HCT116 (cell line): ENCODE measurements around the gene MAX. TPM values are rescaled to one million over a fixed set of nuclear protein-coding genes. Genes with fewer than 3 reads are reported as not detected.

Source experiments
- ATAC-seq: fragments of 200-7000 bp; cut with Tn5 transposase; 2 replicates; pipeline ENCODE4 v1.9.1; 2020; ENCODE audit warnings: mild to moderate bottlenecking, moderate library complexity
- BruUV-seq: library from RNA; stranded (reverse); fragments of 400-500 nt; replicated peaks from 2 replicates; lab custom pipeline; 2021; lab: Mats Ljungman, UMichigan
- CTCF ChIA-PET: fragments of 300-600 bp; sonication (Branson Sonifier 250); formaldehyde crosslinking; loops from one replicate; lab custom pipeline; 2021; ENCODE audit warnings: antibody characterized with exemption; lab: Charles Lee
- POLR2A ChIA-PET: fragments of 300-600, 350-600 bp; sonication (Branson Sonifier 250); formaldehyde crosslinking; loops from one replicate; lab custom pipeline; 2021; ENCODE audit warnings: antibody characterized with exemption; lab: Charles Lee
- RAD21 ChIA-PET, 2 experiments: fragments of 300-600 bp; sonication (Branson Sonifier 250); formaldehyde crosslinking; loops; one replicate each; lab custom pipeline; 2023; ENCODE audit warnings: low total read pairs in 2 of 2; ENCODE audit not compliant: uncharacterized antibody in 2 of 2, unreplicated experiment in 2 of 2, low non-redundant PET in 1 of 2; lab: Charles Lee
- DNase-seq: peaks from one replicate; pipeline ENCODE4 v3.0.0-alpha.2; 2010; ENCODE audit warnings: low read depth, low spot score
- H2AFZ ChIP-seq: fragments of 200-600 bp; shearing (Covaris generic), sonication (generic); 2 replicates; pipeline ENCODE4 v1.6.1; 2017; ENCODE audit warnings: low read depth, mixed run types, mixed read lengths, antibody characterized with exemption, low read length; ENCODE audit not compliant: poor library complexity, severe bottlenecking
- H3K27ac ChIP-seq: 2 replicates; pipeline ENCODE4 v1.5.1; 2012; ENCODE audit warnings: low read depth, low read length
- H3K27me3 ChIP-seq: fragments of 200-600 bp; sonication (generic); 2 replicates; pipeline ENCODE4 v1.6.1; 2016; ENCODE audit warnings: mixed run types, low read length, mixed read lengths; ENCODE audit not compliant: insufficient read depth
- H3K36me3 ChIP-seq, 2 experiments: fragments of 200-500 bp in 1 of 2; fragments of 200-600 bp in 1 of 2; sonication (Bioruptor generic) in 1 of 2; sonication (generic) in 1 of 2; 2 replicates each; pipeline versions ENCODE4 v1.5.1 to v1.6.1; 2014 to 2016; ENCODE audit warnings: low read length in 2 of 2, inconsistent platforms in 1 of 2, mixed read lengths in 1 of 2, mixed run types in 1 of 2; ENCODE audit not compliant: insufficient read depth in 2 of 2, control insufficient read depth in 1 of 2
- H3K4me1 ChIP-seq, 2 experiments: fragments of 200-600 bp in 1 of 2; sonication (generic) in 1 of 2; 2 replicates each; pipeline versions ENCODE4 v1.5.1 to v1.6.1; 2012 to 2017; ENCODE audit warnings: low read length in 2 of 2, inconsistent platforms in 1 of 2, mild to moderate bottlenecking in 1 of 2, mixed read lengths in 1 of 2, mixed run types in 1 of 2, moderate library complexity in 1 of 2; ENCODE audit not compliant: insufficient read depth in 2 of 2, control insufficient read depth in 1 of 2
- H3K4me2 ChIP-seq: fragments of 200-600 bp; sonication (generic); 2 replicates; pipeline ENCODE4 v1.6.1; 2017; ENCODE audit warnings: mixed run types, low read length, mixed read lengths
- H3K4me3 ChIP-seq, 2 experiments: fragments of 200-600 bp in 1 of 2; sonication (generic) in 1 of 2; replicated peaks in 1 of 2; 2 replicates each; pipeline ENCODE4 v1.5.1; 2011 to 2016; ENCODE audit warnings: low read length in 2 of 2, control low read depth in 1 of 2, low read depth in 1 of 2, mild to moderate bottlenecking in 1 of 2, mixed read lengths in 1 of 2, mixed run types in 1 of 2
- H3K79me2 ChIP-seq: fragments of 200-600 bp; sonication (generic); 2 replicates; pipeline ENCODE4 v1.6.1; 2017; ENCODE audit warnings: mild to moderate bottlenecking, mixed run types, low read length, moderate library complexity, mixed read lengths; ENCODE audit not compliant: insufficient read depth
- H3K9ac ChIP-seq: fragments of 200-600 bp; sonication (generic); 2 replicates; pipeline ENCODE4 v1.6.1; 2016; ENCODE audit warnings: low read length, mixed read lengths
- H3K9me2 ChIP-seq: fragments of 200-600 bp; sonication (generic), shearing (Covaris generic); 2 replicates; pipeline ENCODE4 v1.6.1; 2017; ENCODE audit warnings: mixed run types, mild to moderate bottlenecking, moderate library complexity; ENCODE audit not compliant: insufficient read depth
- H3K9me3 ChIP-seq, 2 experiments: fragments of 200-500 bp in 1 of 2; fragments of 200-600 bp in 1 of 2; sonication (Bioruptor generic) in 1 of 2; sonication (generic) in 1 of 2; 2 replicates each; pipeline ENCODE4 v1.6.1; 2014 to 2017; ENCODE audit warnings: low read length in 2 of 2, mixed read lengths in 2 of 2, inconsistent platforms in 1 of 2, low read depth in 1 of 2, mild to moderate bottlenecking in 1 of 2, mixed run types in 1 of 2, moderate library complexity in 1 of 2; ENCODE audit not compliant: control insufficient read depth in 1 of 2, insufficient read depth in 1 of 2
- H4K20me1 ChIP-seq: fragments of 200-600 bp; sonication (generic), shearing (Covaris generic); 2 replicates; pipeline ENCODE4 v1.6.1; 2017; ENCODE audit warnings: mixed run types, mild to moderate bottlenecking, moderate library complexity; ENCODE audit not compliant: insufficient read depth
- ATF3 ChIP-seq: IDR thresholded peaks from 2 replicates; pipeline ENCODE4 v1.6.1; 2012
- CBX3 ChIP-seq: IDR thresholded peaks from 2 replicates; pipeline ENCODE4 v1.6.1; 2012; ENCODE audit warnings: low read depth
- CEBPB ChIP-seq: IDR thresholded peaks from 2 replicates; pipeline ENCODE4 v1.6.1; 2012; ENCODE audit warnings: low read depth
- EGR1 ChIP-seq: IDR thresholded peaks from 2 replicates; pipeline ENCODE4 v1.6.1; 2012; ENCODE audit warnings: low read depth
- ELF1 ChIP-seq: IDR thresholded peaks from 2 replicates; pipeline ENCODE4 v1.6.1; 2012; ENCODE audit warnings: low read depth, borderline replicate concordance
- EZH2phosphoT487 ChIP-seq: fragments of 200-600 bp; IDR thresholded peaks from 2 replicates; pipeline ENCODE4 v1.6.1; 2018; ENCODE audit warnings: antibody characterized with exemption, borderline replicate concordance
- MAX ChIP-seq: IDR thresholded peaks from 2 replicates; pipeline ENCODE4 v1.6.1; 2012
- POLR2A ChIP-seq: IDR thresholded peaks from 2 replicates; pipeline ENCODE4 v1.7.0; 2011; ENCODE audit warnings: borderline replicate concordance; ENCODE audit not compliant: insufficient read depth, insufficient read length; ENCODE audit errors: extremely low read depth
- POLR2AphosphoS5 ChIP-seq: IDR thresholded peaks from 2 replicates; pipeline ENCODE4 v1.6.1; 2011; ENCODE audit warnings: mild to moderate bottlenecking, low read depth, low read length, moderate library complexity
- REST ChIP-seq: IDR thresholded peaks from 2 replicates; pipeline ENCODE4 v1.6.1; 2012; ENCODE audit warnings: low read depth
- SIN3A ChIP-seq: IDR thresholded peaks from 2 replicates; pipeline ENCODE4 v1.6.1; 2012; ENCODE audit warnings: low read depth
- SP1 ChIP-seq: IDR thresholded peaks from 2 replicates; pipeline ENCODE4 v1.6.1; 2012; ENCODE audit warnings: low read depth
- SRF ChIP-seq: IDR thresholded peaks from 2 replicates; pipeline ENCODE4 v1.6.1; 2012; ENCODE audit warnings: low read depth
- TCF7L2 ChIP-seq: IDR thresholded peaks from 2 replicates; pipeline ENCODE4 v1.7.0; 2011; ENCODE audit warnings: borderline replicate concordance, inconsistent platforms; ENCODE audit not compliant: insufficient read depth, insufficient read length; ENCODE audit errors: extremely low read depth
- YY1 ChIP-seq: IDR thresholded peaks from 2 replicates; pipeline ENCODE4 v1.6.1; 2011; ENCODE audit warnings: low read length, low read depth, moderate library complexity, mild to moderate bottlenecking; ENCODE audit not compliant: insufficient replicate concordance; ENCODE audit errors: extremely low read depth
- ZNF274 ChIP-seq: fragments of 200-500 bp; sonication (Bioruptor generic); IDR thresholded peaks from 2 replicates; pipeline ENCODE4 v1.6.1; 2014; ENCODE audit warnings: mild to moderate bottlenecking, low read depth, low read length, inconsistent platforms
- intact Hi-C: fragments of 100-400 bp; cut with micrococcal nuclease; formaldehyde crosslinking; loops from 2 replicates; pipeline ENCODE4 v1.10.0; 2022
- total RNA-seq: library from RNA; stranded (reverse); gene quantifications from one replicate; pipeline ENCODE4 v1.2.1, GENCODE V29; 2021; ENCODE audit not compliant: unreplicated experiment
- TF ChIP-seq, protein P1 (sequence below): IDR thresholded peaks from 2 replicates; pipeline ENCODE4 v1.6.1; 2011; ENCODE audit warnings: mild to moderate bottlenecking, low read length, moderate library complexity; ENCODE audit not compliant: insufficient replicate concordance; ENCODE audit errors: extremely low read depth
- TF ChIP-seq, protein P2 (sequence below), 3 experiments: fragments of 200-600 bp in 1 of 3; sonication (generic) in 1 of 3; IDR thresholded peaks in 2 of 3; conservative IDR thresholded peaks in 1 of 3; 2 replicates each; pipeline ENCODE4 v1.5.1; 2012 to 2017; ENCODE audit warnings: low read depth in 2 of 3, low read length in 2 of 3, antibody characterized with exemption in 1 of 3, borderline replicate concordance in 1 of 3, control low read depth in 1 of 3, mild to moderate bottlenecking in 1 of 3, mixed read lengths in 1 of 3, mixed run types in 1 of 3, moderate library complexity in 1 of 3; ENCODE audit not compliant: insufficient read depth in 1 of 3

Gene MAX
- total RNA-seq, 1 experiment from 2014 or later: 72.6 TPM

- ATAC-seq: no peak
- H3K4me3 ChIP-seq: no peak overlapping the region
- ChIA-PET CTCF (no interaction called here), POLR2A (no interaction called here), RAD21 (no interaction called here)
- no peak for DNase-seq
- H3K4me1 ChIP-seq: no peaks in the 10 kb centered on the region
- TF ChIP-seq POLR2AphosphoS5 (no peak), TCF7L2 (no peak), SP1 (no peak), EGR1 (no peak), SIN3A (no peak), ZNF274 (no peak), POLR2A (no peak), SRF (no peak), EZH2phosphoT487 (no peak), REST (no peak), YY1 (no peak), MAX (no peak), ATF3 (no peak), CBX3 (no peak), CEBPB (no peak), ELF1 (no peak)
- TF ChIP-seq, protein P1, sequence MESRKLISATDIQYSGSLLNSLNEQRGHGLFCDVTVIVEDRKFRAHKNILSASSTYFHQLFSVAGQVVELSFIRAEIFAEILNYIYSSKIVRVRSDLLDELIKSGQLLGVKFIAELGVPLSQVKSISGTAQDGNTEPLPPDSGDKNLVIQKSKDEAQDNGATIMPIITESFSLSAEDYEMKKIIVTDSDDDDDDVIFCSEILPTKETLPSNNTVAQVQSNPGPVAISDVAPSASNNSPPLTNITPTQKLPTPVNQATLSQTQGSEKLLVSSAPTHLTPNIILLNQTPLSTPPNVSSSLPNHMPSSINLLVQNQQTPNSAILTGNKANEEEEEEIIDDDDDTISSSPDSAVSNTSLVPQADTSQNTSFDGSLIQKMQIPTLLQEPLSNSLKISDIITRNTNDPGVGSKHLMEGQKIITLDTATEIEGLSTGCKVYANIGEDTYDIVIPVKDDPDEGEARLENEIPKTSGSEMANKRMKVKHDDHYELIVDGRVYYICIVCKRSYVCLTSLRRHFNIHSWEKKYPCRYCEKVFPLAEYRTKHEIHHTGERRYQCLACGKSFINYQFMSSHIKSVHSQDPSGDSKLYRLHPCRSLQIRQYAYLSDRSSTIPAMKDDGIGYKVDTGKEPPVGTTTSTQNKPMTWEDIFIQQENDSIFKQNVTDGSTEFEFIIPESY: no peak
- TF ChIP-seq, protein P2, sequence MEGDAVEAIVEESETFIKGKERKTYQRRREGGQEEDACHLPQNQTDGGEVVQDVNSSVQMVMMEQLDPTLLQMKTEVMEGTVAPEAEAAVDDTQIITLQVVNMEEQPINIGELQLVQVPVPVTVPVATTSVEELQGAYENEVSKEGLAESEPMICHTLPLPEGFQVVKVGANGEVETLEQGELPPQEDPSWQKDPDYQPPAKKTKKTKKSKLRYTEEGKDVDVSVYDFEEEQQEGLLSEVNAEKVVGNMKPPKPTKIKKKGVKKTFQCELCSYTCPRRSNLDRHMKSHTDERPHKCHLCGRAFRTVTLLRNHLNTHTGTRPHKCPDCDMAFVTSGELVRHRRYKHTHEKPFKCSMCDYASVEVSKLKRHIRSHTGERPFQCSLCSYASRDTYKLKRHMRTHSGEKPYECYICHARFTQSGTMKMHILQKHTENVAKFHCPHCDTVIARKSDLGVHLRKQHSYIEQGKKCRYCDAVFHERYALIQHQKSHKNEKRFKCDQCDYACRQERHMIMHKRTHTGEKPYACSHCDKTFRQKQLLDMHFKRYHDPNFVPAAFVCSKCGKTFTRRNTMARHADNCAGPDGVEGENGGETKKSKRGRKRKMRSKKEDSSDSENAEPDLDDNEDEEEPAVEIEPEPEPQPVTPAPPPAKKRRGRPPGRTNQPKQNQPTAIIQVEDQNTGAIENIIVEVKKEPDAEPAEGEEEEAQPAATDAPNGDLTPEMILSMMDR (IDR thresholded peaks at IDR 0.05 in 2 of 3, conservative IDR thresholded peaks at IDR 0.05 in 1 of 3; ENCODE audit: borderline replicate concordance in 1 of 3, insufficient read depth in 1 of 3, low read depth in 2 of 3, low read length in 2 of 3): no peak
- no peaks in the 10 kb centered on the region for H3K9me2 ChIP-seq
- H3K36me3 ChIP-seq: peaks cover 12 to 25% of the 10 kb centered on the region in 2 experiments; a peak in 3 of 4 replicates
- no peaks in the 10 kb centered on the region for H3K27me3 ChIP-seq
- BruUV-seq: no TSS peak
- no peaks in the 10 kb centered on the region for H4K20me1 ChIP-seq
- H2AFZ ChIP-seq: no peak overlapping the region
- intact Hi-C loops: no loop called here
- H3K27ac ChIP-seq: no peak overlapping the region
- no peak overlapping the region for H3K9ac ChIP-seq
- no peaks in the 10 kb centered on the region for H3K79me2 ChIP-seq
- no peak overlapping the region for H3K4me2 ChIP-seq
- no peaks in the 10 kb centered on the region for H3K9me3 ChIP-seq
These were observed 75.1 kb downstream of the MAX start for GRCh38 chr14:65027127-65027799.
